ENCODE data around the gene CSNK2A3. TPM values are rescaled to one million over a fixed set of nuclear protein-coding genes. Genes with fewer than 3 reads are reported as not detected.

The CSNK2A3 gene
- total and polyA plus RNA-seq, 2 experiments from 2014 or later, result 0.45 to 0.83 TPM

DNA sequence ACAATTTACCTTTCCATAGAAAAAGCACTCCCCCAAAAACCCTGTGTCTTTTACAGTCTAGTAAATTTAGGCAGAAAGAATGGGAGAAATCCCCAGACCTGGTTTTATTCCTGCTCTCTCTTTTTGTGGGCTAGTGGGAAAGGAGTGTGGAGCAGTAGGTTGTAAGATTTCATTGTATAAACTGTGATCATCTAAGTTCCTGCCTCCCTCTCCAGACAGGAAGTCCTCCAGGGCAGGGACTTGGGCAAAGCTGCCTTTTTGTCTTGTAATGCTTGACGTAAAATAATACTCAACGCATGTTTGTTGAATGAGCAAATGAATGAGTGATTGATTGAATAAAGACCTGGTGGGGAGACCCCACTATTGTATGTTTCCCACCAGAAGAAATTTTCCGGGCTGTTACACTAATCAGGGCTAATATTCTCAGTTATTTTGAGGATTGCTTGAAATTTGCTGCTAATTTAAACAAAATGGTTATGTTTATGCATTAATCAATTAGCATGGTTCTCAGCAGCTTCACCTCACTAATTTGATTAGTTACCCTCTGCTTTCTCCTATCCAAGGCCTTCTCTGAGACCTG, 36.3 kb downstream of the CSNK2A3 start:
- Histone ChIP-seq H4K20me1 (ENCODE audit: insufficient read depth, poor library complexity, severe bottlenecking) (no peaks in the 10 kb centered on the region), H3K4me2 (no peak overlapping the region), H3K27ac (no peak overlapping the region), H3K79me2 (no peaks in the 10 kb centered on the region), H3K4me3 (no peak overlapping the region), H3K9me3 (ENCODE audit: low read depth) (no peaks in the 10 kb centered on the region), H2AFZ (no peak overlapping the region), H3K9me2 (replicated peaks; ENCODE audit: insufficient read depth) (no peaks in the 10 kb centered on the region), H3K36me3 (replicated peaks; ENCODE audit: insufficient read depth, low read depth) (no peaks in the 10 kb centered on the region), H3K4me1 (ENCODE audit: insufficient read depth) (no peaks in the 10 kb centered on the region), H3K27me3 (no peaks in the 10 kb centered on the region)
- TF ChIP-seq EZH2phosphoT487 (IDR thresholded peaks at IDR 0.05; ENCODE audit: low read depth, severe bottlenecking, unreplicated experiment), result no peak
- TF ChIP-seq CTCF (IDR thresholded peaks at IDR 0.05; ENCODE audit: poor library complexity), result no peak
- TF ChIP-seq EZH2 (IDR thresholded peaks at IDR 0.05; ENCODE audit: borderline replicate concordance), result no peak
- 58% methylated on average over 3 of the region's 3 CpGs for WGBS (ENCODE audit: low lambda C conversion rate, missing lambda C conversion rate)
- DNase-seq (ENCODE audit: low spot score), result no peak

DNA sequence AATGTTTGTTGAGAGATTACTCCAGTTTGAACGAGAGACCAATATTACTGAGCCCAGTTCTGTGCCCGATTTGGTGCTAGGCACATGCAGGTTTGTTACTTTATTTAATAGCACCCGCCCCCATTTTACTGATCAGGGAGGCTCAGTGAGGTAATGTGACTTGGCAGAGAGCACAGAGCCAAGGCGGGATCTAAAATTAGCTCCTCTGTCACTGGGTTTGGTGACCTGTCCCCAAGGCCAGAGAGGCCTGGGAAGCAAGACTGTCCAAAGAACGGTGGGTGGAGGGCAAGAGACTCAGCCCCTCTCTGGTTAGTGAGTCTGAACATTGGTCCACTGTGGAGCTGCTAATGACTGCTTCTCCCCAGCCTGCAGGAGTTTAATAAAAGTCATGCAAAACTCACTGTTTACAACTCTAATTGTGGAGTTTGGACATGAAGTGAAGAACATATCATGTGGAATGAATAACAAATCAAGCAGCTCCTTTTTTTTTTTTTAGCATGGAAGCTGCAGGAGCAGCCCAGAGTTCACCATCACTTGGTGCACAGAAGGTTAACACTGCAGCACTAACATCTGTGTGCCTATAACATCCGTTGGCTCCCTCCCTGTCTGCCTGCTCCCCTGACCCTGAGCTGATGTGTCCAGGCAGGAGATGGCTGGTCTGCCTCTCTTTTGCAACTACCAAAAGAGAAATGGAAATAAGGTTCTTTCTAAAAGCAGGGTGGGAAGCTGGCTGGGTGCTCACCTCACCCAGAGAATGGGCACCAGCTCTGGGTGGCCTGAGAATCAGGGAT, 39.0 kb downstream of the CSNK2A3 start:
- 80% methylated on average over 6 of the region's 6 CpGs for WGBS (ENCODE audit: low lambda C conversion rate, missing lambda C conversion rate)
- Histone ChIP-seq H3K79me2 (no peaks in the 10 kb centered on the region), H3K4me3 (no peak overlapping the region), H3K36me3 (replicated peaks; ENCODE audit: insufficient read depth, low read depth) (no peaks in the 10 kb centered on the region), H3K4me2 (no peak overlapping the region), H4K20me1 (ENCODE audit: insufficient read depth, poor library complexity, severe bottlenecking) (no peaks in the 10 kb centered on the region), H2AFZ (no peak overlapping the region), H3K27ac (no peak overlapping the region), H3K4me1 (ENCODE audit: insufficient read depth) (no peaks in the 10 kb centered on the region), H3K9me3 (ENCODE audit: low read depth) (no peaks in the 10 kb centered on the region), H3K9me2 (replicated peaks; ENCODE audit: insufficient read depth) (no peaks in the 10 kb centered on the region), H3K27me3 (no peaks in the 10 kb centered on the region)
- TF ChIP-seq CTCF (IDR thresholded peaks at IDR 0.05; ENCODE audit: poor library complexity) (no peak), EZH2 (IDR thresholded peaks at IDR 0.05; ENCODE audit: borderline replicate concordance) (no peak), EZH2phosphoT487 (IDR thresholded peaks at IDR 0.05; ENCODE audit: low read depth, severe bottlenecking, unreplicated experiment) (no peak)
- DNase-seq (ENCODE audit: low spot score), result no peak

DNA sequence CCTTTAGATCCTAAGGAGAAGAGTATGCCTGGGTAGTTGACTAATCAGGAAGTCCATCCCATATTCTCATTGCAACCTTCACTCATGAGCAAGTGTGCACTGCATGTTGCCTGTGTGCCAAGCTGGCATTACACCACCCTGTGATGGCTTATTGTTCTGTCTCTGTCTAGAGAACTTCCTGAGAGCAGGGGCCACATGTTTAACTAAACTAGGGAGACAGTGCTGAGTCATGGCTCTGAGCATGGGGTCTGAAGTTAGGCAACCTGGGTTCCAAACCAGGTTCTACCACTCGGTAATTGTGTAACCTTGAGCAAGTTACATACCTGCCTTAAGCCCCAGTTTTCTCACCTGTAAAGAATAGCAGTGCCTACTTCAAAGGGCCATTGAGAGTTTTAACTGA, 39.6 kb downstream of the CSNK2A3 start:
- DNase-seq (ENCODE audit: low spot score), result no peak
- H3K36me3 ChIP-seq (replicated peaks; ENCODE audit: insufficient read depth, low read depth), result no peaks in the 10 kb centered on the region
- H4K20me1 ChIP-seq (ENCODE audit: insufficient read depth, poor library complexity, severe bottlenecking), result no peaks in the 10 kb centered on the region
- no peaks in the 10 kb centered on the region for H3K27me3 ChIP-seq
- H3K9me2 ChIP-seq (replicated peaks; ENCODE audit: insufficient read depth), result no peaks in the 10 kb centered on the region
- no peak overlapping the region for H3K4me3 ChIP-seq
- no peaks in the 10 kb centered on the region for H3K4me1 ChIP-seq (ENCODE audit: insufficient read depth)
- no peak overlapping the region for H3K27ac ChIP-seq
- no peaks in the 10 kb centered on the region for H3K9me3 ChIP-seq (ENCODE audit: low read depth)
- no peak overlapping the region for H2AFZ ChIP-seq
- TF ChIP-seq CTCF (IDR thresholded peaks at IDR 0.05; ENCODE audit: poor library complexity) (no peak), EZH2 (IDR thresholded peaks at IDR 0.05; ENCODE audit: borderline replicate concordance) (no peak), EZH2phosphoT487 (IDR thresholded peaks at IDR 0.05; ENCODE audit: low read depth, severe bottlenecking, unreplicated experiment) (no peak)
- no peaks in the 10 kb centered on the region for H3K79me2 ChIP-seq
- WGBS (ENCODE audit: low lambda C conversion rate, missing lambda C conversion rate), result 63% methylated on average over 1 of the region's 1 CpG
- no peak overlapping the region for H3K4me2 ChIP-seq
